ENCODE measurements around the gene FBXO22. TPM values are rescaled to one million over a fixed set of nuclear protein-coding genes. Genes with fewer than 3 reads are reported as not detected.

Gene FBXO22
- total RNA-seq, 4 donors from 2014 or later = 12.6 to 14.8 (median 13.4) TPM

- TF ChIP-seq, protein P1, sequence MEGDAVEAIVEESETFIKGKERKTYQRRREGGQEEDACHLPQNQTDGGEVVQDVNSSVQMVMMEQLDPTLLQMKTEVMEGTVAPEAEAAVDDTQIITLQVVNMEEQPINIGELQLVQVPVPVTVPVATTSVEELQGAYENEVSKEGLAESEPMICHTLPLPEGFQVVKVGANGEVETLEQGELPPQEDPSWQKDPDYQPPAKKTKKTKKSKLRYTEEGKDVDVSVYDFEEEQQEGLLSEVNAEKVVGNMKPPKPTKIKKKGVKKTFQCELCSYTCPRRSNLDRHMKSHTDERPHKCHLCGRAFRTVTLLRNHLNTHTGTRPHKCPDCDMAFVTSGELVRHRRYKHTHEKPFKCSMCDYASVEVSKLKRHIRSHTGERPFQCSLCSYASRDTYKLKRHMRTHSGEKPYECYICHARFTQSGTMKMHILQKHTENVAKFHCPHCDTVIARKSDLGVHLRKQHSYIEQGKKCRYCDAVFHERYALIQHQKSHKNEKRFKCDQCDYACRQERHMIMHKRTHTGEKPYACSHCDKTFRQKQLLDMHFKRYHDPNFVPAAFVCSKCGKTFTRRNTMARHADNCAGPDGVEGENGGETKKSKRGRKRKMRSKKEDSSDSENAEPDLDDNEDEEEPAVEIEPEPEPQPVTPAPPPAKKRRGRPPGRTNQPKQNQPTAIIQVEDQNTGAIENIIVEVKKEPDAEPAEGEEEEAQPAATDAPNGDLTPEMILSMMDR (IDR thresholded peaks at IDR 0.05; ENCODE audit: low read depth) = no peak
These were observed 7.9 kb upstream of the FBXO22 start for GRCh38 chr15:75895731-75896130.

DNA sequence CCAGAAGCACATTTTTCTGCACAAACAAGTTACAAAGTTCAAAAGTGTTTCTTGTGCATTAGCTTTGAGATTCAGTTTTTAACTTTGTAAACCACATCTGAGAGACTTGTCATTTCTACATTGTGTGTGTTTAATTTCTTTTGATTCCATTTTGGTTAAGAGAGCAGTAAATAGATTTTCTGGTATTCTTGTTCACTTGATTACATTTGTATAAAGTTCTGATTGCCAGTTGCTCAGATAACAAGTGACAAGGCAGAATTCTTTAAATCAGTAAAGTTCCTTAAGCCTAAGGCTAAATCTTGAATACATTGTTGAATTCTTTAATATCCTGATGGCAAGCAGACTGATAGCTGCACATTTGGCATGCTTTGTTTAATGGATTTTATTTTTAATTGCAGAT lies 3.1 kb upstream of the FBXO22 start:
- TF ChIP-seq, protein P1 (IDR thresholded peaks at IDR 0.05; ENCODE audit: low read depth) = no peak

DNA sequence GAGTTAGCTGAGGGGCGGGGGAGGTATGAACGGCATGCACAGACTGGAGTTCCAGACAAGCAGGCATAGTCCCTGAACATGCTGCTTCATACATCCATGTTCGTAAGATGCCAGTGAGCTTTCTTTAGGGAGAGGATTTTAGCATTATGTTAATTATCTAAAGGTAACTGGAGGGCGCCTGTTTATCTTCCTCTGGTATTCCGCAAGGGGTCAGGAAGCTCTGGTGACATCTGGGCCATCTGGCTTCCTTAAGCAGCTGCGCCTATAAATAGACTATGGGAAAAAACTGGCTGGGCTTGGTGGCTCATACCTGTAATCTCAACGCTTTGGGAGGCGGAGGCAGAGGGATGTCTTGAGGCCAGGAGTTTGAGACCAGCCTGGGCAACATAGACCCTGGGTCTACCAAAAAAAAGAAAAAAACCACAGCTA lies 1.5 kb upstream of the FBXO22 start:
- TF ChIP-seq, protein P1 (IDR thresholded peaks at IDR 0.05; ENCODE audit: low read depth) = no peak

DNA sequence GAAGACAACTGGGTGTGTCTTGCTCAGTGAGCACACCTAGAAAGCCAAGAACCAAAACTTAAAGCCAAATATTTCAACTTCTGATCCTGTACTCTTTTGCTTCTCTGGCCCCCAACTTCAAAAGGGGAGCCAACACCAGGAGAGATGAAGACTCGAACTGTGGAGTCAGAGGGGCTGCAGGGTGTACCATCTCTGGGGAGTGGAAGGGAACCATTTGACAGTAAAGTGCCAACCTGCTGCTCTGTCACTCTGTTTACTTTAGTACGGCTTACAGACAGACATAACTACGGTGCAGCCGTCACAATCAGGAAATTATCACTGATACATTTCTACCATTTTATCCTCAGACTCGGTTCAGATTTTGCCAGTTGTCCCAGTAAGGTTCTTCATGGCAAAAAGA lies 1.6 kb downstream of the FBXO22 start:
- TF ChIP-seq, protein P1 (IDR thresholded peaks at IDR 0.05; ENCODE audit: low read depth) = no peak

- TF ChIP-seq, protein P1 (IDR thresholded peaks at IDR 0.05; ENCODE audit: low read depth) = no peak
These were observed 13.3 kb downstream of the FBXO22 start for GRCh38 chr15:75916978-75917377.

DNA sequence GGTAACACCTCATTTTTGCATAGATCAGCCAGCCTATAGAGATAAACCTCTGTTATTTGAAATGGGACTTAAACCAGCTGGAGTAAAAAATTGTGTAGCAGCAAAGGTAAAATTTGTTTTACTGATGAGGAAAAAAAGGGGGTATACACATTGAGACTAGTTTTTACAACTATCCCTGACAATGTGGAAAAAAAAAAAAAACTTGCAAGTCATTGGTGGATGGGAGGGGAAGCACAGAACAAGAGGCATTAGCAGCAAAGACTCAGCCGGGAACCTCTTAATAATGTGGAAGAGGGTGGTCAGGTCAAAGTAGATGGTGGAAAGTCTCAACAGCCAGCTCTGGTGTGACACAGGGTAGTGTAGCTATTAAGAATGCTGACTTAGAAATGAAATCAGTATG lies 14.5 kb downstream of the FBXO22 start:
- TF ChIP-seq, protein P1 (IDR thresholded peaks at IDR 0.05; ENCODE audit: low read depth) = no peak

- TF ChIP-seq, protein P1 (IDR thresholded peaks at IDR 0.05; ENCODE audit: low read depth) = no peak
These were observed 16.4 kb downstream of the FBXO22 start for GRCh38 chr15:75920079-75920478.
